ENCODE data around the gene SYCP2. TPM values are rescaled to one million over a fixed set of nuclear protein-coding genes. Genes with fewer than 3 reads are reported as not detected.
A peak's percentile ranks its signal among the peaks of the same experiment; 100 is the strongest.

Gene SYCP2
- total RNA-seq, 1 donor from 2014 or later, result 1.6 TPM

DNA sequence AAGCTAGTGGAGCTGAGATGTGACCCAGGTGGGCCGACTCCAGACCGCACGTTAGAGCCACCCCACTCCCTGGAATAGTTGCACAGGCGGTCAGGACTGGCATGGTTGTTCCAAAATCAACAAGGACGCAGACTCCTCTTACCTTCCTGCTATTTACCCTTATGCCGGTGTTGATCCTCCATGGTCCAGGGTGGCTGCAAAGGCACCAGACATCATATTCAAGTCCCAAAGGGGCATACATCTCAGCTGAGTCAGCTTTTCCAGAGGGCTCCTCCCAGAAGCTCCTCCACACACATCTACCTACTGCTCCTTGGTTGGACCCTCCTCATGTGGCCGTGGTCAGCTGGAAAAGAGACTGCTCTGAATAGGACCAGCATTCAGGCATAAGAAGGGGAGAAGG is 112.2 kb downstream of the SYCP2 start:
- Mint-ChIP-seq H3K36me3 (no peaks in the 10 kb centered on the region), H3K4me3 (no peak overlapping the region), H3K4me1 (ENCODE audit: unreplicated experiment) (no peaks in the 10 kb centered on the region), H3K27me3 (peaks cover 16% of the 10 kb centered on the region), H3K27ac (no peak overlapping the region), H3K9me3 (no peaks in the 10 kb centered on the region)
- no peak for DNase-seq (ENCODE audit: extremely low spot score, unreplicated experiment)
- TF ChIP-seq CTCF (conservative IDR thresholded peaks at IDR 0.05), result no peak

DNA sequence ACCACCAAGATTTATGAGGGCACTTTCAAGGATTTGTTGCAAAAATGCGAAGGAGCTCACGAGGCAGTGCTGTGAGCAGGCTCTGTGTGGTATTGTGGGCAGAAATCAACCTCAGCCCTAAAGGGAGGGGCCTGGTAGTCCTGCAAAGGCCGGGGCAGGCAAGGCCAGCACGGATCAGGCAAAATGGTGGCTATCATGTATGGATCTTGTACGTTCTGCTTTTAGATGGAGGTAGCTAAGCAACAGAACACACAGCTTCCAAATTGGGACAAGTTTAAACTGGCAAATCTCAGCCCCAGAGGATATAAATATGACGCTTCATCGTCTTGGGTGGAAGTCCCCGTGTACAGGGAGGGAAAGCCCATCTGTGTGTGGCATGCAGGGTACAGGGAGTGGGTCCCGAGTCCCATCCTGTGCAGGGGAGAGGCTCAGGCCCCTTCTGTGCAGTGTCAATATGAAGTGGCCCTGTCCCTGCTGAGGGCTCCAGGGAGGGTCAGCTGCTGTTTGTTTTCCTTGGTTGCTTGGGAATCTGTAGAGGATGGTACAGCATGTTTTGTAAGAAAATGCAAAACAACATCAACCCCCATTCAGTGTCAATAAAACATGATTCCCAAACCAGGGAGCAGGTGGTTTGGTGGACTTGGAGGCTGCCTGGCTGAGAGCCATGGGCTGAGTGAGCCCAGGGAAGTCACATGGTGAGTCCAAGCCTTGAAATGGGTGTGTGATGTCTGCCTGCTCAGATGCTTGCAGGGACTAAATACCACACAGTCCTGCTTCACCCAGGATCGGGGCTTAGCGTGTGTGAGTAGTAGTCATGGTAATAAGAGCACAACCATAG is 113.0 kb downstream of the SYCP2 start:
- no peaks in the 10 kb centered on the region for H3K9me3 Mint-ChIP-seq
- H3K27me3 Mint-ChIP-seq, result peaks cover 16% of the 10 kb centered on the region
- no peaks in the 10 kb centered on the region for H3K4me1 Mint-ChIP-seq (ENCODE audit: unreplicated experiment)
- TF ChIP-seq CTCF (conservative IDR thresholded peaks at IDR 0.05), result no peak
- no peak for DNase-seq (ENCODE audit: extremely low spot score, unreplicated experiment)
- H3K4me3 Mint-ChIP-seq, result no peak overlapping the region
- H3K27ac Mint-ChIP-seq, result no peak overlapping the region
- H3K36me3 Mint-ChIP-seq, result no peaks in the 10 kb centered on the region

GRCh38 chr20:59819496-59820203 is 113.8 kb downstream of the SYCP2 start:
- no peaks in the 10 kb centered on the region for H3K36me3 Mint-ChIP-seq
- no peak for DNase-seq (ENCODE audit: extremely low spot score, unreplicated experiment)
- H3K4me1 Mint-ChIP-seq (ENCODE audit: unreplicated experiment), result no peaks in the 10 kb centered on the region
- peaks cover 16% of the 10 kb centered on the region for H3K27me3 Mint-ChIP-seq
- H3K4me3 Mint-ChIP-seq, result no peak overlapping the region
- TF ChIP-seq CTCF (conservative IDR thresholded peaks at IDR 0.05), result peak; percentile 33
- no peak overlapping the region for H3K27ac Mint-ChIP-seq
- H3K9me3 Mint-ChIP-seq, result no peaks in the 10 kb centered on the region

DNA sequence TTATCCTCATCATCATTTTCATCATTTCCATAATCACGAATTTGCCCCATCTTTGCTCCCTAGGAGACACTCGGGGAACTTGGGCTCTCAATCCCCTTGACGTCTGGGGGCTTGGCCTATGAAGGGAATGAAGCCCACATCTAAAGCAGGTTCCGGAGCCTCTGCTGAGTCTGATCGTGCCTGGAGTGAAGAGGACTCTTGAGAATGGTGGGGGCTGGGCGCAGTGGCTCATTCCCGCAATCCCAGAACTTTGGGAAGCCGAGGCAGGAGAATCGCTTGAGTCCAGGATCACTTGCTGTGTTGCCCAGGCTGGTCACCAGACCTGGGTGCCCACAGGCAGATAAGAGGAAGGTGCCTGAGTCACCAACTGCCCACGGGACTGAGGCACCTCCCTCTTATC is 114.5 kb downstream of the SYCP2 start:
- no peak for DNase-seq (ENCODE audit: extremely low spot score, unreplicated experiment)
- Mint-ChIP-seq H3K9me3 (no peaks in the 10 kb centered on the region), H3K27ac (no peak overlapping the region), H3K36me3 (no peaks in the 10 kb centered on the region), H3K4me1 (ENCODE audit: unreplicated experiment) (no peaks in the 10 kb centered on the region), H3K4me3 (no peak overlapping the region), H3K27me3 (peaks cover 16% of the 10 kb centered on the region)
- no peak for TF ChIP-seq CTCF (conservative IDR thresholded peaks at IDR 0.05)

- Mint-ChIP-seq H3K36me3 (no peaks in the 10 kb centered on the region), H3K9me3 (no peaks in the 10 kb centered on the region), H3K4me3 (no peak overlapping the region), H3K27me3 (peaks cover 20% of the 10 kb centered on the region), H3K4me1 (ENCODE audit: unreplicated experiment) (no peaks in the 10 kb centered on the region), H3K27ac (no peak overlapping the region)
- DNase-seq (ENCODE audit: extremely low spot score, unreplicated experiment), result no peak
- TF ChIP-seq CTCF (conservative IDR thresholded peaks at IDR 0.05), result no peak
Measured at GRCh38 chr20:59817846-59818615, 115.4 kb downstream of the SYCP2 start.
